ENCODE measurements around the gene SHFL. TPM values are rescaled to one million over a fixed set of nuclear protein-coding genes. Genes with fewer than 3 reads are reported as not detected.
A peak's percentile ranks its signal among the peaks of the same experiment; 100 is the strongest.

SHFL gene
- total RNA-seq, 1 donor from 2014 or later = 56.0 TPM

- no peaks in the 10 kb centered on the region for H3K9me3 Mint-ChIP-seq
- peaks cover 33% of the 10 kb centered on the region for H3K4me1 Mint-ChIP-seq
- DNase-seq = peak; percentile 60
- H3K27ac Mint-ChIP-seq = peak overlapping the region; percentile 34
- intact Hi-C loops (cut with micrococcal nuclease) = loop anchor here (10.0 kb wide), 1 partner anchor 181 kb away; the partner anchor contains the start of gene OLFM2
- H3K27me3 Mint-ChIP-seq = no peaks in the 10 kb centered on the region
- peak overlapping the region; percentile 34 for H3K4me3 Mint-ChIP-seq
- peaks cover 54% of the 10 kb centered on the region for H3K36me3 Mint-ChIP-seq (ENCODE audit: low read depth)
Observed at GRCh38 chr19:10116085-10116865, 30.2 kb downstream of the SHFL start.

- Mint-ChIP-seq H3K4me3 (no peak overlapping the region), H3K4me1 (peaks cover 26% of the 10 kb centered on the region), H3K36me3 (ENCODE audit: low read depth) (peaks cover 50% of the 10 kb centered on the region), H3K9me3 (no peaks in the 10 kb centered on the region), H3K27ac (no peak overlapping the region), H3K27me3 (no peaks in the 10 kb centered on the region)
- intact Hi-C loops (cut with micrococcal nuclease) = loop anchor here (10.0 kb wide), 1 partner anchor 182 kb away; the partner anchor contains the start of gene OLFM2
- DNase-seq = no peak
Observed at GRCh38 chr19:10116866-10117616, 30.9 kb downstream of the SHFL start.

GRCh38 chr19:10118960-10119359, 32.8 kb downstream of the SHFL start:
- peaks cover 15% of the 10 kb centered on the region for H3K4me1 Mint-ChIP-seq
- peaks cover 38% of the 10 kb centered on the region for H3K36me3 Mint-ChIP-seq (ENCODE audit: low read depth)
- intact Hi-C loops (cut with micrococcal nuclease) = loop anchor here (10.0 kb wide), 1 partner anchor 184 kb away; the partner anchor contains the start of gene OLFM2
- peak overlapping the region; percentile 78 for H3K27ac Mint-ChIP-seq
- H3K9me3 Mint-ChIP-seq = no peaks in the 10 kb centered on the region
- no peaks in the 10 kb centered on the region for H3K27me3 Mint-ChIP-seq
- H3K4me3 Mint-ChIP-seq = peak overlapping the region; percentile 98
- DNase-seq = peak; percentile 66

DNA sequence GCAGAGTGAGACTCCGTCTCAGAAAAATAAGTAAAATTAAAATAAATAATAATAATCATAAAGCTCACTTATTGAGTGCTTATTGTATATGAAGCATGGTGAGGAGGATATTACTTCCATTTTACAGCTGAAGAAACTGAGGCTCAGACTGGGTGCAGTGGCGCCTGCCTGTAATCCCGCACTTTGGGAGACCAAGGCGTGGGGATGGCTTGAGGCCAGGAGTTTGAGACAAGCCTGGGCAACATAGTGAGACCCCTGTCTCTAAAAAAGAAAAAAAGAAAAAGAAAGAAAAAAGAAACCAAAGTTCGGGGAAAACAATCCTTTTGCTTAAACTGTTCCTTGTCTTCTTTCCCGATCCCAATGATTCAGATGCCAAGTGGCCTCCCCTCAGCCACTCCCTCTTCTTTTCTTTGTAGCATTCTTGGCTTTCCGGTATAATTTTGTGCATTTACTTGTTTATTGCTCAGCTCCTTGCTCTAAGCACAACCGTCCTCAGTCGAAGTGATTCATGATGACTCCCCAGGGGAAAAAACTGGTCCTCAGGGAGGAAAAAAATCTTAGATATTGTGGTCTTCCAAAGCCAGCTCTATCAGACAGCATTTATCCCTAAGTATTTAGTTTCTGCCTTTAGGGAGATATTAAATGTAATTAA, 34.5 kb downstream of the SHFL start:
- no peak overlapping the region for H3K27ac Mint-ChIP-seq
- H3K4me1 Mint-ChIP-seq = peaks cover 14% of the 10 kb centered on the region
- H3K9me3 Mint-ChIP-seq = no peaks in the 10 kb centered on the region
- H3K27me3 Mint-ChIP-seq = no peaks in the 10 kb centered on the region
- H3K36me3 Mint-ChIP-seq (ENCODE audit: low read depth) = peaks cover 31% of the 10 kb centered on the region
- intact Hi-C loops (cut with micrococcal nuclease) = loop anchor here (1.0 kb wide), 1 partner anchor 14 kb away; the partner anchor contains the start of gene PPAN
- no peak overlapping the region for H3K4me3 Mint-ChIP-seq
- DNase-seq = no peak

DNA sequence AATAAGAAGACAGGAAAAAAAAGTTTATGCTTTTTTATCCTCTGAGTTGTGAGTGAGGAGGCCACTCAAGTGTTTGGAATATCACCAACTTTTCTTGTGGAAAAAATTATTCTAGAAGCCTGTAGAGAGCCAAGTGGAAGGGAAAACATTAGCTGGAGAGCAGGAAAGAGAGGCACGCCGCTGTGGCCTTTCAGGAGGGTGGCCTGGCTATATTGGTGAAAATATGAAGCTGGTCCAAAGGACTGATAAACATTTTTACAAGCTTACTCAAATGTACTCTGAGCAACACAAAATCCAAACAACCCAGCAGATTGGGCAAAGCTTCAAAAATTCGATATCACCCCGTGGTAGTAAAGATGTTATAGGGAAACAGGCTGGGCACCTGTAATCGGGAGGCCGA, 35.9 kb downstream of the SHFL start:
- no peaks in the 10 kb centered on the region for H3K27me3 Mint-ChIP-seq
- H3K4me3 Mint-ChIP-seq = no peak overlapping the region
- intact Hi-C loops (cut with micrococcal nuclease) = no loop called here
- peaks cover 19% of the 10 kb centered on the region for H3K36me3 Mint-ChIP-seq (ENCODE audit: low read depth)
- peaks cover 11% of the 10 kb centered on the region for H3K4me1 Mint-ChIP-seq
- DNase-seq = no peak
- H3K27ac Mint-ChIP-seq = no peak overlapping the region
- no peaks in the 10 kb centered on the region for H3K9me3 Mint-ChIP-seq

- H3K27ac Mint-ChIP-seq = no peak overlapping the region
- H3K4me1 Mint-ChIP-seq = peaks cover 4% of the 10 kb centered on the region
- H3K36me3 Mint-ChIP-seq (ENCODE audit: low read depth) = peaks cover 10% of the 10 kb centered on the region
- no peak for DNase-seq
- H3K27me3 Mint-ChIP-seq = no peaks in the 10 kb centered on the region
- intact Hi-C loops (cut with micrococcal nuclease) = no loop called here
- no peak overlapping the region for H3K4me3 Mint-ChIP-seq
- H3K9me3 Mint-ChIP-seq = no peaks in the 10 kb centered on the region
Observed at GRCh38 chr19:10124429-10124828, 38.3 kb downstream of the SHFL start.

DNA sequence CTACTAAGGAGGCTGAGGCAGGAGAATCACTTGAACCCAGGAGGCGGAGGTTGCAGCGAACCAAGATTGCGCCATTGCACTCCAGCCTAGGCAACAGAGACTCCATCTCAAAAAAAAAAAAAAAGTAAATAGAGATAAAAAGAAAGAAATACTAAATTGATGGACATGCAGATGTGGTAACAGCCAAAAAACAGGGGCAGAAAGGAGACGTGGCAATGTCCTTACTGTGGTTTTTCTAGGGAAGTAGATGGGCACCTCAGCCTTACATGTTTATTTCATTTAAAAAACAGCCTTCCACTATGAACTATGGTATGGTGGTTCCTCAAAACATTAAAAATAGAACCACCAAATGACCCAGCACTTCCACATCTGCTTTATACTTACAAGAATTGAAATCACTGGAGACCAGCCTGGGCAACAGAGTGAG, 40.1 kb downstream of the SHFL start:
- Mint-ChIP-seq H3K27me3 (no peaks in the 10 kb centered on the region), H3K27ac (no peak overlapping the region), H3K4me3 (no peak overlapping the region), H3K9me3 (no peaks in the 10 kb centered on the region), H3K4me1 (no peaks in the 10 kb centered on the region), H3K36me3 (ENCODE audit: low read depth) (peaks cover 13% of the 10 kb centered on the region)
- intact Hi-C loops (cut with micrococcal nuclease) = no loop called here
- no peak for DNase-seq

GRCh38 chr19:10132905-10133304, 46.8 kb downstream of the SHFL start:
- no peaks in the 10 kb centered on the region for H3K4me1 Mint-ChIP-seq
- H3K27me3 Mint-ChIP-seq = no peaks in the 10 kb centered on the region
- H3K4me3 Mint-ChIP-seq = no peak overlapping the region
- intact Hi-C loops (cut with micrococcal nuclease) = no loop called here
- H3K27ac Mint-ChIP-seq = no peak overlapping the region
- DNase-seq = no peak
- H3K36me3 Mint-ChIP-seq (ENCODE audit: low read depth) = peaks cover 28% of the 10 kb centered on the region
- H3K9me3 Mint-ChIP-seq = no peaks in the 10 kb centered on the region

DNA sequence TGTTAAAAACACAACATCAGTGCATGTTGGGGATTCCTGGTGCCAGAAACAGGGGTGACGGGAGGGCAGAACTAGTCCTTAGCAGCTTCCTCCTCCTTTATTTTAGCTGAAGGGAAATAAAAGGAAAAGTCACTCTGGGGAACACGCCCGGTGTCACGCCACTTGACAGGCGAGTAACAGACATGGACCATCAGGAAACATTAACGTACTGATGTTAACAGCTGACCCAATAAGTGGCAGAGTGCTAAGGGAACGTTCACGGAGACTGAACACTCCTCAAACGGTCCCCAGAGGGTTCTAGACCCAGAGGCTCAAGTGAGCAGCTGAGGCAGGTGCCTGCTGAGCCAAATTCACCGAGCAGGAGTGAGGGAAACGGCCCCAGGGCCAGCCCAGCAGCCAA, 47.5 kb downstream of the SHFL start:
- Mint-ChIP-seq H3K27ac (no peak overlapping the region), H3K4me3 (no peak overlapping the region), H3K36me3 (ENCODE audit: low read depth) (peaks cover 28% of the 10 kb centered on the region), H3K27me3 (no peaks in the 10 kb centered on the region), H3K4me1 (no peaks in the 10 kb centered on the region), H3K9me3 (no peaks in the 10 kb centered on the region)
- intact Hi-C loops (cut with micrococcal nuclease) = no loop called here
- DNase-seq = no peak

DNA sequence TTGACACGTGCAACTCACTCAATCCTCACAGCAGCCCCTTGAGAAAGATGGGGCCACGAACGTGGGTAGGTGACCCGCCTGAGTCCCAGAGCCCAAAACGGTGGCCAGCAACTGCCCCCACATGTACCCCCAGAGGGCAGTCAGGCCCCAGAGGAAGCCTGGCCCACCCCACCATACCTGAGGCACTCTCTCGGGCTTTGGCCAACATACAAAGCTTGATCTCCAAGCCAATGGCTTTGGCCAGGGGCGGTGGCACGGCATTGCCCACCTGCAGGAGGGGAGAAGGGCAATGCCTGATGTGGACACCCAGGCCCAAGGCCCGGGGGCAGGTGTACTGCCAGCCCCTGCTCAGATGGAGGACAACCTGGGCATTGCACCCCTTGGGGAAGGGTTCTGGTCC, 47.9 kb downstream of the SHFL start:
- Mint-ChIP-seq H3K27ac (no peak overlapping the region), H3K27me3 (no peaks in the 10 kb centered on the region), H3K36me3 (ENCODE audit: low read depth) (peaks cover 31% of the 10 kb centered on the region), H3K9me3 (no peaks in the 10 kb centered on the region), H3K4me1 (no peaks in the 10 kb centered on the region), H3K4me3 (no peak overlapping the region)
- no peak for DNase-seq
- intact Hi-C loops (cut with micrococcal nuclease) = no loop called here

GRCh38 chr19:10135551-10136334, 49.6 kb downstream of the SHFL start:
- Mint-ChIP-seq H3K36me3 (ENCODE audit: low read depth) (peaks cover 37% of the 10 kb centered on the region), H3K27me3 (no peaks in the 10 kb centered on the region), H3K4me1 (no peaks in the 10 kb centered on the region), H3K4me3 (no peak overlapping the region), H3K27ac (no peak overlapping the region), H3K9me3 (no peaks in the 10 kb centered on the region)
- intact Hi-C loops (cut with micrococcal nuclease) = no loop called here
- no peak for DNase-seq

- Mint-ChIP-seq H3K27me3 (no peaks in the 10 kb centered on the region), H3K9me3 (no peaks in the 10 kb centered on the region), H3K4me3 (no peak overlapping the region), H3K36me3 (ENCODE audit: low read depth) (peaks cover 45% of the 10 kb centered on the region), H3K4me1 (no peaks in the 10 kb centered on the region), H3K27ac (no peak overlapping the region)
- intact Hi-C loops (cut with micrococcal nuclease) = no loop called here
- DNase-seq = no peak
Observed at GRCh38 chr19:10136936-10137335, 50.8 kb downstream of the SHFL start.
